NCI-H128 (cell line): ENCODE data around the gene SETBP1.

Source experiments
- DNase-seq: peaks from one replicate; lab custom pipeline; 2025; ENCODE audit not compliant: unreplicated experiment; lab: John Stamatoyannopoulos, UW

SETBP1 gene

DNA sequence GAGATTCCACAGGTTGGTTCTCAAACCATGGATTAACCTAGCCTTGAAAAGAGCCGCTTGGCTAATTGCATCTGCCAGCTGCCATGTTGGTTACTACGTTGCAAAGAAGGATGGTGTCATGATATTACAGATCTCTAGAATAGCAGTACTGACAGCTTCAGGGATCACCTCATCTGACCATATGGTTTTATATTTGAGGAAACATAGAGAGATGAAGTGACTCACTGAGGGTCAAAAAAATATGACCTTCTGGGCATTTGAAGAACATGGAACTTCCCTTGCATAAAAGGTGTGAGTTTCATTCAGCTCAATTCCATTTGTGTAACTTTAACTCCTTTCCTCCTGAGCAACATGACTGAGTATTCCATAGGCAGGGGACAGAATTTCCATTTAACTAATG is 242.3 kb downstream of the SETBP1 start:
- DNase-seq = no peak

DNA sequence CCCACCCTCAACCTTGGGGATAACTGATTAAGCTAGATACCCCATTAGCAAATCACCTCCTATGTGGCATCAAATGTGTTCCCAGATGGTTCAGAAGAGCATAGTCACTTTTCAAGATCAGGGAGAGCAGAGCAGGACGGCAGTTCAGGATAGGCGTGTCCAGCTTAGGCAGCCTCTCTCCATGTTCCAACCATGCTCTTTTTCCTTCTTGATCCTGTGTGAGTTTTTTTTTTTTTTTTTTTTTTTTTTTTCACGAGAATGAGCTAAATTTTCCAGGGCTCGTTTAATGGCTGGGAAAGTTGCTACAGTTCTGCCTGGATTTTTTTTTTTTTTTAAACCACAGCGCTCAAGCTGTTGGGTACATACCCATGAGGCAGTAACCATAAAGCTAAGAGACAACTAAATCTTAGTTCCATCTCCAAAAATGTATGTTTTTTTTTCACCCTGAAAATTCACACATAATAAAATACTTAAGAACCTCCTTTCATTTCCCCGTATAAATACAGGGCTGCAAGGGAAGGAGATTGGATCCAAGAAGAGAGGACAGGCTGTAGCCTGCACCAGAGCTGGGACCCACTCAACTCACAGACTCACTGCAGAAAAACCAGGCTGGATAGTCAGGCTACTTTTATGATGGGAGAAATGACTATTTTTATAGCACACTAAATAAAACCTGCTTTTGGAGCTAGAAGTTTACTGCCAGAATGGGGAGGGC is 244.3 kb downstream of the SETBP1 start:
- no peak for DNase-seq

DNA sequence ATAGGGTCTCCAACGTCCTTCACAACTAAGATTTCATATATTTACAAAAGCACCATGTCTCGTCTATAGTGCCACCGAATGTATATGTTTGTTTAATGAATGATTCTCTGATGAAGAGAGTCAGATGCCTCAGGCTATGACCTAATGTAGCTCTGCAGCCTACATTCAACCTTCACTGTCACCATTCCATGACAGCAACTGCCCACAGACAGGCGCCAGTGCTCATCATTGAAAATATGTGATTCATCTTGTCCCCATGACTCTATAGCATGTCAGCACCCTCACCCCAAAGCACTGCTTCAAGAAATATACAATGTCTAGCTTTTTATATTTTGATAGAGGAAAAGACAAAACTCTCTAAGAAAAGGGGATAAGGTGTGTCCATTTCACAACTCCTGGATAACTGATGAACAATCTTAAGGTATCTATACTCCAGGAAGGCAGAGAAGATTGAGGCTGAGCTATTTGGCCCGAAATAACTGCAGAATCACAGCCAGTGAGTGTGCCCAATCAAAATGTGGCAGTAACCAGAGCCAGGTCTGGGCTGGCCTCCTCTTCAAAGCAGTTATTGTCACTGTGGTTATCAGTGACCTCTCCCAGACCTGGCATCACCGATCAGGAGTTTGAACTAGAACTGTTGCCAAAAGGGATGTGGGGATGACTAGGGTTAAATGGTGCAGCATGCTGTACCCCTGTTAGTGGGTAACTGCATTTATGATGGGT is 246.6 kb downstream of the SETBP1 start:
- no peak for DNase-seq

DNA sequence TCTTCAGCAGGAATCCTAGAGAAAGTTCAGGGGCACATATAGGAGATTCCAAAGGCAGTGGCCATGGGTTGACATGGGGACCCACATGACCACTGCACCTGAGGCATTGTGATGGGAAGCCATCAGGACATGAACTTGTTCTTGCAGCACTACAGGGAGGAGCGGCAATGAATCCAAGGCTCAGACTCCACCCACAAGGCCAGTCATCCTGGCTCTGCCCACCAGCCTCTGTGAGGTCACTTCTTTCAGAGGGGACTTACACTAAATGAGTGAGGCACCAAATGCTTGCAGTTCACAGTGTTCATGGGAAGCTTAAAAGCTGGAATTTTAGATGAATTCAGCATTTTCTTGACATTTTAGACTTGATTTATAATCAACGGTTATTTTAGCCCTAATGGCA is 254.2 kb downstream of the SETBP1 start:
- no peak for DNase-seq

DNA sequence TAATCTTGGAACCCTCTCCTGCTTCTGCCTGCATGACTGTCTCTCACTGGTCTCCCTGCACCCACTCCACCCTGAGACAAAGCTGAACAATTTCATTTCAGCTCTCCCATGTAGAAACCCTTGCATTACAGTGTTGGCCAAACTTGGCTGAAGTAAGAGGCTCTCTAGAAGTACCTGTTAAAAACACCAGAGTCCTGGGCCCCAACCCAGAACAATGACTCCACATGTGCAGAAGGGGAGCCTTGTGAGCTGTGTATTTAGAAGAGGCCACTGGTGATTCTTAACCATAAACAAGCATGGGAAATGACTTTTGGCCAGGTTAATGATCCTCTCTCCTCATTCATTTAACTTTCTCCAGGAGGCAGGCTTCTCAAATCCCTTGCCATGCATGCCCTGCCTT is 254.8 kb downstream of the SETBP1 start:
- DNase-seq = no peak

DNA sequence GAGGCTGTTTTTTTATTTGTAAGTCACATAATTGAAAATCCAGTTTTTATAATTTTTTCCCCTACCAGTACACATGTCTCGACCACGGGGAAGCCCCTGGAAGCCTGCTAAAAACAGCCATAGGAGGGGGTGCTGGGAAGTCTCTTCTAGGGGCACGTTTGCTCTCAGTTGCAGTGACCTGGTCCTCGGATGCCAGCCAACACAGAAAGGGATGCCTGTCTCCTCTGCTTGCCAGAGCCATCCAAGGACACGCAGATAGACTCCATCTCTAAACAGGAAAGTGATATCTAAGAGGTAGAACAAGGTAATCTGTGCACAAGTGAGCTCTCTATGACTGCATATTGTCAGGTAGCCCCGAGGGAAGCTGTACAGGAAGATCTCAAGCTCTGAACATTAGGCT is 255.8 kb downstream of the SETBP1 start:
- no peak for DNase-seq

DNA sequence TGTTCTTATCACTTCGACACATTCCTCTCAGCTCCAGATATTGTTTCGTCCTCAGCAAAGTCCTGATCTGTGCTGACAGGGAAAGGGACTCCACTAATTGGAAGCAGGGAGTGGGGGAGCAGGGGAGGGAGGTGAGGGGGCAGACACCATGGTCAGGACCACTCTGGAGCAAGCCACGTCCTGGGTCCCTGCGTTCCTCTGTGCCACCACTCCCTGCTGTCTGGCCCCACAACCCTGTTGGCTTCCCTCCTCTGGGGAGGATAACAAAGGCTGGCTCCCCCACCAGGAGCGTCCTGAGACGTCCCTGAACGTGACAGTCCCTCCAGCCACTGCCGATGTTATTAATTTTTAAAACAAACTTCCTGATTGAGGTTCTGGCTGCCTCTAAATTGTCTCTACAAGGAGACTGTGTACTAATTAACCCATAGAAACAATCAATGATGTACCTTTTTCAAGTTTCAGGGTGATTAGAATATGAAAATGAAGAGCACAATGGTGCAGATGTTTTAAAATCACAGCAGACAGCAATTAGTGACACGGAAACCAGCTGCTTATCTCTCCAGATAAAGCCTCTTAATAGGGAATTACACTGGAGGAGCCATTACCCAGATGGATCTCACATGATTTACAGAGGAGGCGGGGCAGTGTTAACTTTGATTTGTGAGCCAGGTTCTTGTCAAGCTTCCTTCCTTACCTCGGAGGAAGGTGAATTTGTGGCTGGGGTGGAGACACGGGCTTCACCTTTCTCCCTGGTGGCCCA is 257.5 kb downstream of the SETBP1 start:
- peak; percentile 90 for DNase-seq

DNA sequence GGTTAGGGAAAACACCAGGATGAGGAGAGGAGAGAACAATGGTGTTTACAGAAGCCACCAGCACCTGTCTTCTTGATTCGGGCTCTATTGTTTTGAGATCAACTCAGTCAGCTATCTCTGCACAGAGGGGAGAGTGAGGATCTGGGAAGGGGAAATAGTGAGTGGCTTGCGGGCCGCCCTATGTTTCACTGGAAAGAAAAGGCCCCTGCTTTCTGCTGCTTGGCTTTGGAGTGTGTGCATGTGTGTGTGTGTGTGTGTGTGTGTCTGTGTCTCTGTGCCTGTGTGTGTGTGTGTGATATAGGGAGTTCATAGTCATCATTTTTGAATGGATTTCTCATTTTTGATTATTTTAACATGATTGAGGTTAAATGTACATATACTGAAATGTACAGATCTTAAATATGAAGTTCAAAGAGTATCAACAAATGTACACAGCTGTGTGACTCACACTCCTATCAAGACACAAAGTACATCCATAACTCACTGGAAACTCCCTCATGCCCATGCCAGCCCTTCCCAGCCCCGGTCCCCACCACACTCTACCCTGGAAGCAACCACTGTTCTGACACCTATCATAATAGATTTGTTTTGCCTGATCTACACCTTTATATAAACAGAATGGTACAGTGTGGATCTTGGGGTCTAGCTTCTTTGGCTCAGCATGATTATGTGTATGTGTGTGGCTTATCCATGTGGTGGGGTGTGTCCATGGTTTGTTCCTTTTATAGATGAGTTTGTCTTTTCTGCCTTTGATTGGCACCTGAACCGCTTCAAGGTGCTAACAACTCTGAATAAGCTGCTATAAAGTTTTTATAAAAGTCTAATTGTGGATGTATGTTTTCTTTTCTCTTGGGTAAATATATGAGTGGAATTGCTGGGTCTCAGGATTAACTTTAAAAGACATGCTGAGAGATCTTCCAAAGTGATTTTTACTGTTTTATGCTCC is 258.3 kb downstream of the SETBP1 start:
- DNase-seq = no peak

DNA sequence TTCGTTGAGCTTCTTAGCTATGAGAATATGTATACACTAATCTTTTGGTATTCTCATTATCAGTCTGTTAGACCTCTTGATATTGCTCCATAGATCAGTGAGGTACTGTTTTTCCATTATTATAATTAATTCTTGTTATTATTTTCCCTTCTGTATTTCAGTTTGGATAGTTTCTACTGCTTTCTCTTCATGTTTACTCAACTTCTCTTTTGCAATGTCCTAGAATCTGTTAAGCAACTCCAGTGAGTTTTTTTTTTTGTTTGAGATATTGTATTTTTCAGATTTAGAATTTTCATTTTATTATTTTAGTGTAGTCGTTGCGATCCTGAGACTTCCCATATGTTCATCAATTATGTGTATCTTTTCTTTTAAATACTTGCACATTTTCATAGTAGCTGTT is 260.8 kb downstream of the SETBP1 start:
- DNase-seq = no peak

DNA sequence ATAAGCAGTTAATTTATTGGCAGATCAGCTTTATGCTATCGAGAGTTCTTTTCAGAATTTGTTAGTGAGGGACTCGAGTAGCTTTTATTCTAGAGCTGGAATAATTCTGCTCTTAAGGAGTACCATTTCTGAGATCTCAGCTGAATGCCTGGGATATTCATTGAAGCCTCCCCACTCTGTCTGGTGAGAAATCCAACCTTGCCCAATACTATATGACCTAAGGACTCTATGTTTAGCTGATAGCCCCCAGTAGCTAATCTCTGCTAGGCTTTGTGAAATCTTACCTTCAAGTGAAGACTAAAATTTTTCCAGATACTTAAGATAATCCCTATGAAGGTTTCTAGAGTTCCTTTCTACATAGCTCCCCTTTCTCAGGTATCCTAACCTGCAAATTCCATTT is 261.4 kb downstream of the SETBP1 start:
- DNase-seq = no peak

DNA sequence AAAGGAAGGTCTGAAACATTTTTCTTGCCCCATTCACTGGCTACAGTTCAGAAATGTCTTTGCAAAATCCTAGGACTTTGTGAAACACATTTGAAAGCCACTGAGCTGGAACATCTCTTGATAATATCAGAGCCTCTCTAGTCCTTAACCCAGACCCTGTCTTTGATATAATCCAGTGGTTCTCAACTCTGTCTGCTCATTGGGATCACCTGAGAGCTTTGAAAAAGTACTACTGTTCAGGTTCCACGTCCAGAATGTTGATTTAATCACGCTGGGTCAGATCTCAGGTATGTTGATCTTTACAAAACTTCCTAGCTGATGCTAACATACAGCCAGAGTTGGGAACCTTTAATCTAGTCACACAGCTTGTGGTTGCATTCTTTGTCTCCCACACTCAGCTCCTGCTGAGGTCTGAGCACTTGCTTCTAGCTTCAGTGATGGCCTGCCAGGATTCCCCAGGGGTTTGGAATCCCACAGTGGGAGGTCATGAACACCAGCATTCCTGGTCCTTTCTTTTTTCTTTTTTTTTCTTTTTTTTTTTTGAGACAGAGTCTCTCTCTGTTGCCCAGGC is 262.7 kb downstream of the SETBP1 start:
- no peak for DNase-seq

DNA sequence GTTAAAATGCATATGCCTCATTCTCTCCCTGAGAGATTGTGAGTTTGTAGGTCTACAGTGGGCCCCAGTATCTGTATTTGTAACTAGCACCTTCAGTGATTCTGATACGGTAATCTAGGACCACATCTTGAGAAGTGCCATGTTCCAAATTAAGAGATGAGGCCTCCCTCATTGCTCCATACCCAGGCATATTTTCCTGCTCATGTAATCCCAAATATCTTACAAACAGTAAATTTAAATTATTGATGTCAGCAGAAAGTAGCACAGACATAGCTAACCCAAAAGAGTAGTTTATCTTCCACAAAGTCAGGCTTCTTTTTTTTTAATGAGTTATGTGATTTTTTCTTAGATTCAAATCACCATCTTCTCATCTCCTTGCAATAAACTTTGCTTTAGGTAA is 263.8 kb downstream of the SETBP1 start:
- no peak for DNase-seq

DNA sequence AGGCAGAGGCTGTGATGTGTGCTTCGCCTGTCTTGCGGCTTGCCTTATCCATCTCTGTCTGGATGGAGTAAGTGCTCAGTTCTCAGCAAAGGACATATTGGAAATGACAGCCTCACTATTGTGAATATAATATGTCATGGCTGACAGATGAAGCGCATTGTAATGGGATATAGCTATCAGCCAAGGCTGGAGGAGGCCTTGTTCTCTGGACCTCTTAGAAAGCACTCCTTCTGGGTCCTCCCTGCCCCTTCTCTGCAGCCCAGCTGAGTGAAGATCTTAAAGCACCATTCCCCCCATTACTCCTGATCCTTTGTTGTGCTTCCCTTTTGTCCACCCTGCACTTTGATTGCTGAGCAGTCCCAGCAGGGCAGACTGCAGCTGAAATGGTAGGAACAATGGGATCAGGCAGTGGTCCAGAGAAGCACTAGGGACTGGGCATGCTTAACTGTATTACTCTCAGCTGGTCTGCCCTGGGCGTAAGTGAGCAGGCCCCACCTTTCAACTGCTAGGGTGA is 265.3 kb downstream of the SETBP1 start:
- peak; percentile 89 for DNase-seq

DNA sequence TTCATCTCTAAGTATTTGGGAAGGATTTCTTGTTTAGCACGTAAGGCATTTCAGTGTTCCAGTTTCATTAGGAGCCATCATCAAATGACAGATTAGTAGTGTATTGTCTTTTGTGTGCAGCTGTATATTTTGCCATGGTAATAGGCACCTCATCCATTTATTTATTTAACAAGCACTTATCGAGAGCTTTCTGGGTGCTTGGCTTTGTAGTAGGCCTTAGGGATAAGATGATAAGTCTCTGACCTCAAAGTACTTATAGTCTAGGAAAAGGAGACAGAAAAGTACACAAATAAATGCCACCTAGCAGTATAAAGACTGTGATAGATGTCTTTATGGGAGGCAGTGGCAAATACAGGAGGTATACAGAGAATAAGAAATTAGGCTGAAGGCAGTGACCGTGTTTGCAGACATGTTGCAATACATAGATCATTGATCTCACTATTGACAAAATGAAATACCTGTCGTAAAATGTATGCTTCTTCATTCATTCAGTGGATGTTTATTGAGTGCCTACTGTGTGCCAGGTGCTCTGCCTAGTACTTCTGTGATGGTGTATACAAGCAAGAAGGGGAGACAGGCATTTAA is 265.9 kb downstream of the SETBP1 start:
- peak; percentile 88 for DNase-seq

DNA sequence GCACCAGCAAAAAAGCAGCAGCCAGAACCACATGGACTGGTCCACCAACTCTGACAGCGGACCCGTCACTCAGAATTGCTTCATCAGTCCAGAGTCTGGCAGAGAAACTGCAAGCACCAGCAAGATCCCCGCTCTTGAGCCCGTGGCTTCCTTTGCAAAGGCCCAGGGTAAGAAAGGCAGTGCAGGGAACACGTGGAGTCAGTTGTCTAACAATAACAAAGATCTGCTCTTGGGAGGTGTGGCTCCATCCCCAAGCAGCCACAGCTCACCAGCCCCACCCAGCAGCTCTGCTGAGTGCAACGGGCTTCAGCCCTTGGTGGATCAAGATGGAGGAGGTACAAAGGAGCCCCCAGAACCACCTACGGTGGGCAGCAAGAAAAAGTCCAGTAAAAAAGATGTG is 269.3 kb downstream of the SETBP1 start:
- no peak for DNase-seq

DNA sequence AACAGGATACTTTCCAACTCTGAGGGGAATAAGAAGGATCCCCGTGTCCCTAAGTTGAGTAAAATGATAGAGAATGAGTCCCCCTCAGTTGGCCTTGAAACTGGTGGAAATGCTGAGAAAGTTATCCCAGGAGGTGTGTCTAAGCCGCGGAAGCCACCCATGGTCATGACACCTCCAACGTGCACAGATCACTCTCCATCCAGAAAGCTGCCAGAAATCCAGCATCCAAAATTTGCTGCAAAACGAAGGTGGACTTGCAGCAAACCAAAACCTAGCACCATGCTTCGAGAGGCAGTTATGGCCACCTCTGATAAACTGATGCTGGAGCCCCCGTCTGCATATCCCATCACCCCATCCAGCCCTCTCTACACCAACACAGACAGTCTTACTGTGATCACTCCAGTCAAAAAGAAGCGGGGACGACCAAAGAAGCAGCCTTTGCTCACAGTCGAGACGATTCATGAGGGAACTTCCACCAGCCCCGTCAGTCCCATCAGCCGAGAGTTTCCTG is 270.1 kb downstream of the SETBP1 start:
- no peak for DNase-seq

DNA sequence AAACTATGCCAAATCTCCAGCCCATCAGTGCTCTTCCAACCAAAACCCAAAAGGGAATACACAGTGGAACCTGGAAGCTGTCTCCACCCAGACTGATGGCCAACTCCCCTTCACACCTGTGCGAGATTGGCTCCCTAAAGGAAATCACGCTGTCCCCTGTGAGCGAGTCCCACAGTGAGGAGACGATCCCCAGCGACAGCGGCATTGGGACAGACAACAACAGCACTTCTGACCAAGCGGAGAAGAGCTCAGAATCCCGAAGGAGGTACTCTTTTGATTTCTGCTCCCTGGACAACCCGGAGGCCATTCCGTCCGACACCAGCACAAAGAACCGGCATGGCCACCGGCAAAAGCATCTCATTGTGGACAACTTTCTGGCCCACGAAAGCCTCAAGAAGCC is 271.1 kb downstream of the SETBP1 start:
- DNase-seq = no peak

DNA sequence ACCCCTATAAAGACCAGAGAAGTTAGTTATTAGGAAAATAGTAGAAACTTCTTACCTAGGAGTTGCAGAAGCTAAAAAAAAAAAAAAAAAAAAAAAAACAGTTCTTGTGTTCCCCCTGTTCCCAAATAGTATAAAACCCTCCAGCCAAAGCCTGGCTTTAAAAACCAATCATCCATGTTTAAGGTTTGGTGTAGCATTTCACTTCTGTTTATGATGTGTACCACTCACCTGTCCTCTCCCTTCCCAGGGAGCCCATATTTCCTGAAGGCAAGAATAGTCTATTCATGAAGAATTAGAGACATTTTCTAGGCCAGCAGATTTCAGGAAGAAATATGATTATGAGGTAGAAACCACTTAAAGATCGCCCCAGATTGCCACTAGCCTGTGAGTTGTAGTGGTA is 273.6 kb downstream of the SETBP1 start:
- DNase-seq = no peak

DNA sequence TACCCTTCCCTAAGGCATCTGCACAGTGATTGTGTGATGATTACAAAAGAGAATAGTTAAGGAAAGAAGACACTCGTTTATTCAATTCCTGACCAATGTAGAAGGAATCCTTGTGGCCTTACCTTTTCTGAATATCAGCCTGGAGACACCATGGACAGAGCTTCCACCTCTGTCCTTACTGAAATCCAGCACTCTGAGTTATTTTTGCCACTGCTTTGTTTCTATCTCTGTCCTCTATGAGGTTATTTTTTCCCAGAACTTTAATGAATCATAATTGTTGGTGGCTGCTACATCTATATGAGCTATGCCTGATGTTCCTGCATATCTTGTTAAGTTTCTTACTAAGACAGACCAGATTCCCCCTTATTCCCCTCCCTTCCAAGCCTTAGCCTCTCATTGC is 275.1 kb downstream of the SETBP1 start:
- DNase-seq = no peak

DNA sequence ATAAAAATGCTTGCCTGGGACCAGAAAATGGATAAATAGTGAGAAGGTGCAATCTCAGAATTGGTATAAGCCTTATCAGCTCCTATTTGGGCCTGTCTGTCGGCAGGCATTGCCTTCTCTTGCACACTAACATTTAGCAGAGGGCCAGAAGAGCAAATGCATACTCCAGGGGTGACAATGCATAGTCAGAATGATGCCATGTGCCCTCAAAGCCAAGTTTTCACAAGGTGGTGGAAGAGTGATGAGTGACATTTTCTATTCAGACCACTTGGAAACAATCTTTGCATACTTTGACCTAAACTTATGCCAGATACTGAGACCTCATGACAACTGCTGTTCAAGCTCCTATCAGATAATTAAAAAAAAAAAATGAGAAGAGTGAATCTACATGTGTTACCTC is 276.3 kb downstream of the SETBP1 start:
- DNase-seq = no peak
